Stomach (tissue), 9 donors: ENCODE measurements around the gene SPAG7. TPM values are rescaled to one million over a fixed set of nuclear protein-coding genes. Genes with fewer than 3 reads are reported as not detected.

ENCODE experiments used
- DNase-seq, 2 donors: peaks; one replicate each; pipeline versions ENCODE4 v3.0.0 to v3.0.0-alpha.2; 2013 to 2019
- H3K27ac ChIP-seq, 5 donors: fragments of 200-600 bp in 4 of 5; sonication (generic) in 4 of 5; one replicate each; pipeline ENCODE4 v1.5.1; 2013 to 2019; ENCODE audit warnings: mild to moderate bottlenecking in 1 of 5, moderate library complexity in 1 of 5
- H3K27me3 ChIP-seq, 3 donors: fragments of 200-600 bp; sonication (generic); one replicate each; pipeline ENCODE4 v1.5.1; 2017 to 2019; ENCODE audit warnings: mixed run types in 1 of 3
- H3K36me3 ChIP-seq, 4 donors: fragments of 200-600 bp; sonication (generic); 1 replicate in 3 of 4; 2 replicates in 1 of 4; pipeline ENCODE4 v1.5.1; 2016 to 2019
- H3K4me1 ChIP-seq, 4 donors: fragments of 200-600 bp; sonication (generic); one replicate each; pipeline ENCODE4 v1.5.1; 2016 to 2019
- H3K4me3 ChIP-seq, 4 donors: fragments of 200-600 bp; sonication (generic) in 3 of 4; one replicate each; pipeline ENCODE4 v1.5.1; 2016 to 2019; ENCODE audit warnings: mild to moderate bottlenecking in 1 of 4
- H3K9me3 ChIP-seq, 4 donors: fragments of 200-600 bp; sonication (generic); one replicate each; pipeline ENCODE4 v1.5.1; 2016 to 2019
- EP300 ChIP-seq: sonication (generic); formaldehyde crosslinking; IDR thresholded peaks from one replicate; pipeline ENCODE4 v1.6.1; 2017; ENCODE audit warnings: antibody characterized with exemption
- POLR2A ChIP-seq, 4 donors: fragments of 450-650 bp; IDR thresholded peaks; one replicate each; pipeline ENCODE4 v1.6.1; 2016; ENCODE audit warnings: antibody characterized with exemption in 4 of 4, control low read depth in 2 of 4, mild to moderate bottlenecking in 1 of 4, moderate library complexity in 1 of 4
- POLR2AphosphoS5 ChIP-seq, 3 donors: sonication (generic); formaldehyde crosslinking; IDR thresholded peaks; one replicate each; pipeline ENCODE4 v1.6.1; 2016; ENCODE audit warnings: antibody characterized with exemption in 3 of 3
- WGBS, 5 donors: extraction: QIAGEN DNeasy Blood & Tissue Kit in 3 of 5; methylation state at CpG; one replicate each; pipeline versions ENCODE4 v1.1.5 to v1.1.7; 2013 to 2018; 5-methylcytosine and 5-hydroxymethylcytosine counted together
- intact Hi-C: fragments of 100-400 bp; cut with DNase I; formaldehyde crosslinking; loops from one replicate; pipeline ENCODE4 v1.15.1; 2023; ENCODE audit warnings: low total_unique reads
- polyA plus RNA-seq, 3 donors: library from polyadenylated mRNA; stranded (reverse); fragments of 200-250 nt; gene quantifications; one replicate each; pipeline ENCODE4 v1.2.3, GENCODE V29; 2013
- total RNA-seq, 5 donors: library from RNA; depleted of rRNA; stranded (reverse); fragments of >200 nt; gene quantifications; one replicate each; pipeline versions ENCODE4 v1.1.0 to v1.2.3, GENCODE V29; 2014 to 2016
- TF ChIP-seq, protein P1 (sequence below), 7 experiments: fragments of 450-650 bp in 4 of 7; fragments of 200-600 bp in 3 of 7; sonication (generic) in 3 of 7; IDR thresholded peaks; one replicate each; pipeline ENCODE4 v1.5.1; 2016 to 2019; ENCODE audit warnings: antibody characterized with exemption in 7 of 7, control low read depth in 2 of 7, mild to moderate bottlenecking in 1 of 7
- donor health status: healthy with polysubstance abuse.
- donor health status: Bipolar disorder and iron deficiency.
- donor health status: healthy.

SPAG7 gene
- total and polyA plus RNA-seq, 8 donors: 17.5 to 133 (median 67.0) TPM

DNA sequence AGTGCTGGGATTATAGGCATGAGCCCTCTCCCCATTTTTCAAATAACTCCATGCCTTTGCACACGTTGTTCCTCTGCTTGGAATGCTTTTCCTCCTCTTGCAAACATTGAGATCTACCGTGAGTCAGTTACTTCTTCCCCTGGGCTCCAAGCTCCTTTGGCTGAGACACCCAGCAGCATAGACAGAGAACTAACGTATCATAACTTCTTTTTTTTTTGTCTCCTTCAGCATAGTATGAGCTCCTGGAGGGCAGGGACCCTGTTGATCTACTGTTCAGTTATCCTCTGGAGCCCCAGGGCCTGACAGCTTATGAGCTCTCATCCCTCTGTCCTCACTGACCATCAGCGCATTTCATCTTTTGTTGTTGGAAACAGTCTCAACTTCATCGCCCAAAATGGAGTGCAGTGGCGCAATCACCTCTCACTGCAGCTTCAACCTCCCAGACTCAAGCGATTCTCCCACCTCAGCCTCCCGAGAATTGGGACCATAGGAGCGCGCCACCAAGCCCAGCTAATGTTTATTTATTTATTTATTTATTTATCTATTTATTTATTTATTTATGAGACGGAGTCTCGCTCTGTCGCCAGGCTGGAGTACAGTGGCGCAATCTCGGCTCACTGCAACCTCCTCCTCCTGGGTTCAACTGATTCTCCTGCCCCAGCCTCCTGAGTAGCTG, 2.2 kb downstream of the SPAG7 start:
- H3K36me3 ChIP-seq: peaks cover 12 to 27% (median 26%) of the 10 kb centered on the region in 4 donors
- peaks cover 28 to 43% (median 39%) of the 10 kb centered on the region in 4 donors for H3K4me1 ChIP-seq
- no peak for DNase-seq
- H3K27me3 ChIP-seq: no peaks in the 10 kb centered on the region
- WGBS, 5 donors: 93 to 98% (median 96%) methylated on average over 15 of the region's 15 CpGs
- peak overlapping the region in 3 of 5 donors; percentile 93 to 97 (median 93) for H3K27ac ChIP-seq
- intact Hi-C loops: no loop called here
- peak overlapping the region in 1 of 4 donors; percentile 66 for H3K4me3 ChIP-seq
- TF ChIP-seq POLR2AphosphoS5 (IDR thresholded peaks at IDR 0.05) (no peak), POLR2A (IDR thresholded peaks at IDR 0.05) (no peak), EP300 (no peak)
- TF ChIP-seq, protein P1, sequence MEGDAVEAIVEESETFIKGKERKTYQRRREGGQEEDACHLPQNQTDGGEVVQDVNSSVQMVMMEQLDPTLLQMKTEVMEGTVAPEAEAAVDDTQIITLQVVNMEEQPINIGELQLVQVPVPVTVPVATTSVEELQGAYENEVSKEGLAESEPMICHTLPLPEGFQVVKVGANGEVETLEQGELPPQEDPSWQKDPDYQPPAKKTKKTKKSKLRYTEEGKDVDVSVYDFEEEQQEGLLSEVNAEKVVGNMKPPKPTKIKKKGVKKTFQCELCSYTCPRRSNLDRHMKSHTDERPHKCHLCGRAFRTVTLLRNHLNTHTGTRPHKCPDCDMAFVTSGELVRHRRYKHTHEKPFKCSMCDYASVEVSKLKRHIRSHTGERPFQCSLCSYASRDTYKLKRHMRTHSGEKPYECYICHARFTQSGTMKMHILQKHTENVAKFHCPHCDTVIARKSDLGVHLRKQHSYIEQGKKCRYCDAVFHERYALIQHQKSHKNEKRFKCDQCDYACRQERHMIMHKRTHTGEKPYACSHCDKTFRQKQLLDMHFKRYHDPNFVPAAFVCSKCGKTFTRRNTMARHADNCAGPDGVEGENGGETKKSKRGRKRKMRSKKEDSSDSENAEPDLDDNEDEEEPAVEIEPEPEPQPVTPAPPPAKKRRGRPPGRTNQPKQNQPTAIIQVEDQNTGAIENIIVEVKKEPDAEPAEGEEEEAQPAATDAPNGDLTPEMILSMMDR (IDR thresholded peaks at IDR 0.05): no peak
- no peaks in the 10 kb centered on the region for H3K9me3 ChIP-seq

GRCh38 chr17:4960279-4960922, 7.2 kb downstream of the SPAG7 start:
- Histone ChIP-seq H3K4me1 (peaks cover 0 to 5% (median 2%) of the 10 kb centered on the region in 4 donors), H3K27me3 (no peaks in the 10 kb centered on the region), H3K27ac (no peak overlapping the region), H3K36me3 (peaks cover 13 to 44% (median 36%) of the 10 kb centered on the region in 4 donors), H3K9me3 (no peaks in the 10 kb centered on the region), H3K4me3 (no peak overlapping the region)
- WGBS, 5 donors: 86 to 91% (median 87%) methylated on average over 9 of the region's 9 CpGs
- TF ChIP-seq POLR2A (IDR thresholded peaks at IDR 0.05) (no peak), POLR2AphosphoS5 (IDR thresholded peaks at IDR 0.05) (no peak), EP300 (no peak)
- TF ChIP-seq, protein P1 (IDR thresholded peaks at IDR 0.05): no peak
- intact Hi-C loops: no loop called here
- no peak for DNase-seq

GRCh38 chr17:4959261-4959965, 8.2 kb downstream of the SPAG7 start:
- Histone ChIP-seq H3K36me3 (peaks cover 13 to 44% (median 36%) of the 10 kb centered on the region in 4 donors), H3K4me1 (no peaks in the 10 kb centered on the region), H3K27ac (no peak overlapping the region), H3K9me3 (no peaks in the 10 kb centered on the region), H3K27me3 (no peaks in the 10 kb centered on the region), H3K4me3 (no peak overlapping the region)
- DNase-seq: no peak
- 75 to 89% (median 86%) methylated on average over 18 of the region's 18 CpGs for WGBS, 5 donors
- intact Hi-C loops: no loop called here
- TF ChIP-seq EP300: no peak
- no peak for TF ChIP-seq POLR2AphosphoS5 (IDR thresholded peaks at IDR 0.05)
- TF ChIP-seq POLR2A (IDR thresholded peaks at IDR 0.05): no peak
- TF ChIP-seq, protein P1 (IDR thresholded peaks at IDR 0.05): no peak

GRCh38 chr17:4958102-4958501, 9.5 kb downstream of the SPAG7 start:
- no peak for DNase-seq
- intact Hi-C loops: no loop called here
- Histone ChIP-seq H3K27me3 (no peaks in the 10 kb centered on the region), H3K4me1 (no peaks in the 10 kb centered on the region), H3K9me3 (no peaks in the 10 kb centered on the region), H3K27ac (no peak overlapping the region), H3K4me3 (no peak overlapping the region), H3K36me3 (peaks cover 13 to 44% (median 36%) of the 10 kb centered on the region in 4 donors)
- TF ChIP-seq EP300 (no peak), POLR2A (IDR thresholded peaks at IDR 0.05) (no peak), POLR2AphosphoS5 (IDR thresholded peaks at IDR 0.05) (no peak)
- TF ChIP-seq, protein P1 (IDR thresholded peaks at IDR 0.05): no peak
- 52 to 70% (median 60%) methylated on average over 3 of the region's 3 CpGs for WGBS, 5 donors
